IPS-11a (cell line): ENCODE data around the gene MZF1.

Experiments
- H3K4me3 ChIP-seq: one replicate; pipeline ENCODE4 v1.5.1; 2013; ENCODE audit warnings: low read depth, low read length, control low read depth

The MZF1 gene

DNA sequence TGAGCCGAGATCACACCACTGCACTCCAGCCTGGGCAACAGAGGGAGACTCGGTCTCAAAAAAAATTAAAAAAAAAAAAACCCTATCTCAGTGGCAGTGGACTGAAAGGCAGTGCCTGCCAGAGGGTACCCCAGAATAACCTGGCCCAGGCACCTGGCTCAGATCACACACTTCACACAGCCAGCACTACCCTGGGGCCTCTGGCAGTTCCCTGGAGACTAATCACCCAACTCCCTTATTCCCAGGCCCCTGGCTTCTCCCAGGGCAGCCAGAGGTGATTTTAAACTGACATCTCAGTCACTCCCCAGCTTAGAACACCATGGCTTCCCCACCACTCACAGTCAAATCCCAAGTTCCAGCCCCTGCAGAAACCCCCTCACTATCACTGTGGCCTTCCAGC is 57.9 kb downstream of the MZF1 start:
- no peak overlapping the region for H3K4me3 ChIP-seq

- H3K4me3 ChIP-seq, result peak overlapping the region; percentile 63
These were observed 58.5 kb downstream of the MZF1 start for GRCh38 chr19:58514564-58515022.

DNA sequence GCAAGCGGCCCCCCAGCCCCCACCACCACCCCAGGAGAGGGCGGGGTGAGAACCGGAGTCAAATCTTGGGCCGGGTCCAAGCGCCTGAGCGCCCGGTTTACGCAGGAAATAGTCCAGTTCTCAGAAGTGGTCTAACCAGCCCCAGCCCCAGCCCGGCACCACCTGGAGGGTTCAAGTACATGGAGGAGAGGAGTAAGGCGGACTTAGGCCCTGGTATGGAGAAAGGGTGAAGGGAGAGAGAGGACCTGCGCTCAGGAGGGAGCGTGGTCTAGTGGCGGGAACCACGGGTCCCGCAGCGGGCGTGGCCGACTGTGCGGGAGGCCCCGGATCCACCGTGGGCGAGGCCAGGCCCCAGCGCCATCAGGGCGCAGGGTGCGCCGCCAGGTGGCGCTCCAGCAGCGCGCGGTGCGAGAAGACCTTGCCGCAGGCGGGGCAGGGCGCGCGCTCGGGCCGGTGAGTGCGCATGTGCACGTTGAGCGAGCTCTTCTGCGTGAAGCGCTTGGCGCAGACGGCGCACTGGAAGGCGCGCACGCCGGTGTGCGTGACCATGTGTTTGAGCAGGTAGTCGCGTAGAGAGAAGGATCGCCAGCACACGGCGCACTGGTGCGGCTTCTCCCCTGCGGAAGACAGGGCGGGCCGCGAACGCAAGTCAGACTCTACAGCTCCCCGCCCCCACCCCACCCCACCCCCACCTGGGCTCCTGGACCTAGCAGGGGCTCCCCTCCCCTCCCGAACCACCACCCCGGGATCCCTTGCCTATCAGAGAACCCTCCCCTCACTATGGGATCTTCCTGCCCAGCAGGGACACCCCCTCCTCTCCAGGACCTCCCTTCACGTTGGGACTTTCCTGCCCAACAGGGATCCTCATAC is 59.2 kb downstream of the MZF1 start:
- peak overlapping the region; percentile 63 for H3K4me3 ChIP-seq

DNA sequence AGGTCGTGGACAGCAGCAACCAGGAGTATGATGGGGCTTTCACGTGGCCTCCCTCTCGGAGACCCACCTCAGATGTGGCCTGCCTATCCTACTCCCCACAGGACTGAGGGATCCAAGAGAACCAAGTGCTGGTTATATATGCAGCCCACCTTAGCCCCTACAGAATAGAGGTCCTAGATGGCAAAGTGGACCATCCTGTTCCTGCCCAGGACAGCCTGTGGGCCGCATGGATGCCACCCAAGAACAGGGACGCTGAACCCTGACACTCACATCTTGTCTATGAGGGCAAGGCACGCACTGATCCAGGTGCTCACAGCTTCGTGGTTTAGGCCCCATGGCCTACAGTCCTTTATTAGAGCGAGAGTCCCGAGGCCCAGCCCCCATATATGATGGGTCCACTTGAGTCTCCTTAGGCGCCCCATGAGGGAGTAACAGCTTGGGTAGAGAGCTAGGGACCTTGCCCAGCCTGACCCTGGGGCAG is 59.9 kb downstream of the MZF1 start:
- H3K4me3 ChIP-seq, result no peak overlapping the region
